CD4-positive, alpha-beta T cell (primary cell): ENCODE results near the gene C4orf50. TPM values are rescaled to one million over a fixed set of nuclear protein-coding genes. Genes with fewer than 3 reads are reported as not detected.

Experiments
- ATAC-seq: fragments of 200-7000 bp; cut with Tn5 transposase; one replicate; pipeline ENCODE4 v1.10.0; 2022; ENCODE audit warnings: mild to moderate bottlenecking; ENCODE audit not compliant: poor library complexity
- CTCF ChIA-PET: fragments of 350-600 bp; sonication (Branson Sonifier 250); formaldehyde crosslinking; loops from one replicate; lab custom pipeline; 2021; ENCODE audit warnings: antibody characterized with exemption, inconsistent platforms; lab: Charles Lee
- POLR2A ChIA-PET: fragments of 350-600 bp; sonication (Branson Sonifier 250); formaldehyde crosslinking; loops from one replicate; lab custom pipeline; 2021; ENCODE audit warnings: antibody characterized with exemption, inconsistent platforms; lab: Charles Lee
- DNase-seq, 14 experiments: peaks; one replicate each; pipeline ENCODE4 v3.0.0-alpha.2; 2013 to 2020; ENCODE audit warnings: mixed read lengths in 2 of 14
- H3K27ac ChIP-seq, 2 donors: one replicate each; pipeline versions ENCODE4 v1.5.1 to v1.7.0; 2013; ENCODE audit warnings: low read length in 2 of 2, low read depth in 1 of 2, mild to moderate bottlenecking in 1 of 2
- H3K27me3 ChIP-seq, 2 experiments: 1 replicate in 1 of 2; 2 replicates in 1 of 2; pipeline versions ENCODE4 v1.6.1 to v1.7.0; 2013; ENCODE audit warnings: low read length in 2 of 2, control low read depth in 1 of 2, mild to moderate bottlenecking in 1 of 2, moderate library complexity in 1 of 2; ENCODE audit not compliant: insufficient read depth in 2 of 2, control insufficient read depth in 1 of 2
- H3K36me3 ChIP-seq: one replicate; pipeline ENCODE4 v1.6.1; 2013; ENCODE audit warnings: low read length, control low read depth; ENCODE audit not compliant: insufficient read depth
- H3K4me1 ChIP-seq: one replicate; pipeline ENCODE4 v1.6.1; 2013; ENCODE audit warnings: low read length, control low read depth; ENCODE audit not compliant: insufficient read depth
- H3K4me3 ChIP-seq: one replicate; pipeline ENCODE4 v1.5.1; 2013; ENCODE audit warnings: mild to moderate bottlenecking, low read length, moderate library complexity
- H3K9me3 ChIP-seq, 2 experiments: 1 replicate in 1 of 2; 2 replicates in 1 of 2; pipeline versions ENCODE4 v1.6.1 to v1.7.0; 2013; ENCODE audit warnings: low read length in 2 of 2, mild to moderate bottlenecking in 2 of 2, control low read depth in 1 of 2, moderate library complexity in 1 of 2; ENCODE audit not compliant: control insufficient read depth in 1 of 2, insufficient read depth in 1 of 2
- H3K27ac Mint-ChIP-seq: one replicate; pipeline ENCODE4 v1.8.0; 2020; ENCODE audit warnings: mixed read lengths
- H3K27me3 Mint-ChIP-seq: one replicate; pipeline ENCODE4 v1.8.0; 2021; ENCODE audit warnings: mixed read lengths
- H3K36me3 Mint-ChIP-seq: one replicate; pipeline ENCODE4 v1.8.0; 2021; ENCODE audit warnings: low read depth, mixed read lengths
- H3K4me1 Mint-ChIP-seq: one replicate; pipeline ENCODE4 v1.8.0; 2021; ENCODE audit warnings: low read depth, mixed read lengths
- H3K4me3 Mint-ChIP-seq: one replicate; pipeline ENCODE4 v1.8.0; 2020; ENCODE audit warnings: mild to moderate bottlenecking, mixed read lengths
- H3K9me3 Mint-ChIP-seq: one replicate; pipeline ENCODE4 v1.8.0; 2020; ENCODE audit warnings: mixed read lengths
- CTCF ChIP-seq: fragments of 200-600 bp; IDR thresholded peaks from one replicate; pipeline ENCODE4 v1.8.0; 2022; ENCODE audit warnings: antibody characterized with exemption, mild to moderate bottlenecking
- intact Hi-C, 2 experiments: fragments of 100-400 bp; cut with DNase I in 1 of 2; cut with micrococcal nuclease in 1 of 2; formaldehyde crosslinking; loops; one replicate each; pipeline versions ENCODE4 v1.15.1 to v1.9.0; 2023 to 2025; cut with DNase I, micrococcal nuclease
- total RNA-seq, 174 experiments: library from RNA in 2 of 174; stranded (reverse) in 2 of 174; gene quantifications; one replicate each; pipeline ENCODE4 v1.2.3 and lab custom pipeline; 2021 to 2026

The C4orf50 gene
- total RNA-seq, 2 experiments from 2014 or later, result 0.16 to 0.20 TPM

DNA sequence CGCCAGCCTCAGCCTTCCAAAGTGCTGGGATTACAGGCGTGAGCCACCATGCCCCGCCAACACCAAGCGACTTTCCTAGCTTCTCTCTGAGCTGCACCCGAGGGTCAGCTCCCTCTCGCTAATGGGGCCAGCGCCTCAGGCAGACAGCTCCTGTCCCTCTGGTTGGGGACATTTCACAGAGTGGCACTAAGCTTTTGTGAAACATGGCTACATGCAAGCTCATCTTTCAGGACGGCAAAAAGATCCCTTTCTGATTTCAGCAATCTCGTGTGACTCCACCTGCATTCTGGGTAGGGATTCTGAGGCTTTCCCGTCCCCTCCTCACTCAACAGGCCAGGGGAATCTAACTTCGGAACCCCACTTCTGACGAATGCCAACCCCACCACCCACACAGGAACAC is 31.0 kb upstream of the C4orf50 start:
- ChIA-PET POLR2A (no interaction called here), CTCF (no interaction called here)
- H3K36me3 ChIP-seq, result no peaks in the 10 kb centered on the region
- ATAC-seq, result no peak
- no peak overlapping the region for H3K27ac Mint-ChIP-seq
- no peak overlapping the region for H3K27ac ChIP-seq
- no peaks in the 10 kb centered on the region for H3K27me3 ChIP-seq
- intact Hi-C loops, result no loop called here
- no peak overlapping the region for H3K4me3 ChIP-seq
- H3K36me3 Mint-ChIP-seq, result no peaks in the 10 kb centered on the region
- no peak for TF ChIP-seq CTCF
- H3K9me3 Mint-ChIP-seq, result no peaks in the 10 kb centered on the region
- H3K4me1 Mint-ChIP-seq, result peaks cover 5% of the 10 kb centered on the region
- DNase-seq, result no peak
- peaks cover 2% of the 10 kb centered on the region for H3K4me1 ChIP-seq
- H3K4me3 Mint-ChIP-seq, result no peak overlapping the region
- H3K9me3 ChIP-seq, result peaks cover 0 to 11% of the 10 kb centered on the region in 2 experiments
- peaks cover 8% of the 10 kb centered on the region for H3K27me3 Mint-ChIP-seq

DNA sequence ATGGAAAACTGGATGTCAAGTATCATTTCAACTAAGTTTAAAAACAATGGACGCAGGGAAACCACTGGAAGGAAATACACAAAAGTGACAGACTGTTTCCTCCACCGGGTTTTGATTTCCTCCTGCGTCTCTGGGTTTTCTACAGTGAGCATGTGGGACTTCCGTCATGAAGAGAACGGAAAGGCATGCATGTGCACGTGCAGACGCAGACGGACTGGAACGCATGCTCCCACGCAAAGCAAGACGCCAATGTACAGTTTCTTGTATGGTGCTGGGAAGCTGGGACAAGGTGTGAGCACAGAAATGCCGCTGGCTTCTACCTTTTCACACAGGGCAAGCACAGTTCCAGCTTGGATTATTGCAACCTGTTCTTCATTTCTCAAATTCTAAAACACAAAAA is 30.3 kb upstream of the C4orf50 start:
- POLR2A ChIA-PET, result interaction anchor here (0.7 kb wide), 1 partner anchor 1193 kb away, joined by 4 read pairs; no protein-coding TSS in a partner anchor

DNA sequence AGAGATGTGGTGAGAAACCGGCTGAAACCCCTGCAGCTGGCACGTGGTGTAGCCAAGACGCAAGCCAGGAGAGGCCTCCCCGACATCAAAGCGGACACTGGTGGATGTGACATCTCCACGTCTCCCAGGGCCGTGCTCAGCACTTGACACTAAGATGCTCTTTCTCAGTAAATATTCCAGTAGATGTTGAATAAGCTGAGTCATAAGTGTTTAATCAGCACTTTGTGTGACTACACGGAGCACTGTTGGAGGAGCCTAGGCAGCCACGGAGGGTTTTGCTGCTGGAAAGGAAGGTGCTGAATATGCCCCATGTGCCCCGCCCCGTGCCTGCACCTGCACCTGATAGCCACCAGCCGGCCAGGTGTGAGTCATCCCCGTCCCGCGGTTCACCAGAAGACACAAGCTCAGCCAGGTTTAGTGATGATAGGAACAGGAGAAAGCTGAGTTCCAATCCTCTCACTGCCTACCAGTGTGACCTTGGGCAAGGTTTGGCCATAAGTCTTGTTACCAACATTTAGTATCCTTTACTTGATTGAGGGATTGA is 29.0 kb upstream of the C4orf50 start:
- Mint-ChIP-seq H3K4me3 (no peak overlapping the region), H3K27me3 (peaks cover 16% of the 10 kb centered on the region), H3K36me3 (no peaks in the 10 kb centered on the region), H3K9me3 (no peaks in the 10 kb centered on the region), H3K4me1 (peaks cover 5% of the 10 kb centered on the region), H3K27ac (no peak overlapping the region)
- intact Hi-C loops, result no loop called here
- peaks cover 2% of the 10 kb centered on the region for H3K4me1 ChIP-seq
- H3K27me3 ChIP-seq, result no peaks in the 10 kb centered on the region
- H3K36me3 ChIP-seq, result no peaks in the 10 kb centered on the region
- H3K9me3 ChIP-seq, result peaks cover 0 to 10% of the 10 kb centered on the region in 2 experiments
- DNase-seq (no peak), ATAC-seq (no peak)
- H3K4me3 ChIP-seq, result no peak overlapping the region
- CTCF ChIA-PET, result no interaction called here
- no peak overlapping the region for H3K27ac ChIP-seq
- POLR2A ChIA-PET, result no interaction called here
- no peak for TF ChIP-seq CTCF

More for the DNA sequence above, 30.3 kb upstream of the C4orf50 start:
- Histone ChIP-seq H3K27ac (no peak overlapping the region), H3K27me3 (no peaks in the 10 kb centered on the region), H3K9me3 (peaks cover 0 to 10% of the 10 kb centered on the region in 2 experiments), H3K4me3 (no peak overlapping the region), H3K4me1 (peaks cover 2% of the 10 kb centered on the region), H3K36me3 (no peaks in the 10 kb centered on the region)
- Mint-ChIP-seq H3K4me3 (no peak overlapping the region), H3K9me3 (no peaks in the 10 kb centered on the region), H3K27me3 (peaks cover 16% of the 10 kb centered on the region), H3K4me1 (peaks cover 5% of the 10 kb centered on the region), H3K27ac (no peak overlapping the region), H3K36me3 (no peaks in the 10 kb centered on the region)
- TF ChIP-seq CTCF, result no peak
- ATAC-seq (no peak), DNase-seq (no peak)
- CTCF ChIA-PET, result no interaction called here
- intact Hi-C loops, result no loop called here
